MCF 10A (cell line): ENCODE data around the gene ISCU. TPM values are rescaled to one million over a fixed set of nuclear protein-coding genes. Genes with fewer than 3 reads are reported as not detected.
"Not testable (repeated sequence)": the region's sequence is repeated elsewhere in the genome, so short reads cannot be mapped to it uniquely, and the experiment has no call there.

Experiments used
- BruUV-seq: library from RNA; stranded (reverse); fragments of 400-500 nt; replicated peaks from 2 replicates; lab custom pipeline; 2021; lab: Mats Ljungman, UMichigan
- CTCF ChIA-PET: fragments of 300-600 bp; sonication (Branson Sonifier 250); formaldehyde crosslinking; extraction: SDS; loops from one replicate; lab custom pipeline; 2021; ENCODE audit warnings: antibody characterized with exemption, inconsistent platforms; lab: Yijun Ruan, JAX
- POLR2A ChIA-PET: fragments of 300-600, 350-650 bp; sonication (Branson Sonifier 250); formaldehyde crosslinking; extraction: SDS; loops from one replicate; lab custom pipeline; 2020; ENCODE audit warnings: antibody characterized with exemption, inconsistent platforms; lab: Yijun Ruan, JAX
- DNase-seq: peaks from one replicate; pipeline ENCODE4 v3.0.0-alpha.2; 2018; ENCODE audit not compliant: unreplicated experiment
- H3K27ac Mint-ChIP-seq: one replicate; pipeline ENCODE4 v1.8.0; 2022; ENCODE audit warnings: mild to moderate bottlenecking, low read depth, mixed read lengths; ENCODE audit not compliant: unreplicated experiment
- H3K27me3 Mint-ChIP-seq: one replicate; pipeline ENCODE4 v1.8.0; 2022; ENCODE audit warnings: mixed read lengths; ENCODE audit not compliant: insufficient read depth, unreplicated experiment
- H3K36me3 Mint-ChIP-seq: one replicate; pipeline ENCODE4 v1.8.0; 2022; ENCODE audit warnings: mild to moderate bottlenecking, moderate library complexity, mixed read lengths; ENCODE audit not compliant: insufficient read depth, unreplicated experiment
- H3K4me1 Mint-ChIP-seq: one replicate; pipeline ENCODE4 v1.8.0; 2022; ENCODE audit warnings: mixed read lengths; ENCODE audit not compliant: insufficient read depth, unreplicated experiment
- H3K4me3 Mint-ChIP-seq: one replicate; pipeline ENCODE4 v1.8.0; 2022; ENCODE audit warnings: mild to moderate bottlenecking, moderate library complexity, mixed read lengths; ENCODE audit not compliant: unreplicated experiment
- H3K9me3 Mint-ChIP-seq: one replicate; pipeline ENCODE4 v1.8.0; 2022; ENCODE audit warnings: mixed read lengths; ENCODE audit not compliant: unreplicated experiment
- intact Hi-C: fragments of 100-400 bp; cut with micrococcal nuclease; formaldehyde crosslinking; loops from 2 replicates; pipeline ENCODE4 v1.14.1; 2022
- total RNA-seq: library from RNA; stranded (reverse); gene quantifications from 2 replicates; pipeline ENCODE4 v1.2.3, GENCODE V29; 2022
- TF ChIP-seq, protein P1 (sequence below): fragments of 200-600 bp; IDR thresholded peaks from one replicate; pipeline ENCODE4 v1.8.0; 2022; ENCODE audit warnings: antibody characterized with exemption, mild to moderate bottlenecking; ENCODE audit not compliant: unreplicated experiment

The ISCU gene
- total RNA-seq, 1 experiment from 2014 or later = 115 TPM

DNA sequence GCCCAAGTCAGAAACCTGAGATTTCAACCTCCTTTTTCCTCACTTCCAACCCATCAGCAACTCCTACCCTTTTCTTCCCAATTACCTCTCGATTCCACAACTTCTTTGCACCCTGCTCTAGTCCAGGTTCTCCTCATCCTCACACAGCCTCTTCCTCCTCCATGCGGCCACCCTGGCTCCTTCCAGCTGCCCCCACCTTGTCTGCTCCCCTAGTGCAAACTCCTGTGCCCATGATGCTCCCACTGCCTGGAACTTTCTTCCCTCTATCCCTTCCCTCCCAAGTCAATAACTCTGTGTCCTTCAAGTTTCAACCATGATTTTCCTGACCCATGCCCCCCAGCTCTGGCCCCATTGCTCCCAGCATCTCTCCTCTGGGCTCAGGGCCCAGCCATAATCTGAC, 54.0 kb downstream of the ISCU start:
- Mint-ChIP-seq H3K27me3 (no peaks in the 10 kb centered on the region), H3K9me3 (no peaks in the 10 kb centered on the region), H3K27ac (no peak overlapping the region), H3K4me3 (no peak overlapping the region), H3K36me3 (no peaks in the 10 kb centered on the region), H3K4me1 (peaks cover 6% of the 10 kb centered on the region)
- ChIA-PET CTCF (interaction anchor here (0.8 to 7.6 kb wide), 9 partner anchors 13 to 698 kb away, joined by 3 to 274 read pairs (median 4); partner anchors contain the start of genes ALKBH2, ISCU, SART3 and SELPLG), POLR2A (interaction anchor here (8.4 kb wide), 1 partner anchor 53 kb away, joined by 105 read pairs; the partner anchor contains the start of genes ISCU and SART3)
- intact Hi-C loops = loop anchor here (5.0 kb wide), 1 partner anchor 99 kb away; the partner anchor contains the start of gene FICD
- TF ChIP-seq, protein P1, sequence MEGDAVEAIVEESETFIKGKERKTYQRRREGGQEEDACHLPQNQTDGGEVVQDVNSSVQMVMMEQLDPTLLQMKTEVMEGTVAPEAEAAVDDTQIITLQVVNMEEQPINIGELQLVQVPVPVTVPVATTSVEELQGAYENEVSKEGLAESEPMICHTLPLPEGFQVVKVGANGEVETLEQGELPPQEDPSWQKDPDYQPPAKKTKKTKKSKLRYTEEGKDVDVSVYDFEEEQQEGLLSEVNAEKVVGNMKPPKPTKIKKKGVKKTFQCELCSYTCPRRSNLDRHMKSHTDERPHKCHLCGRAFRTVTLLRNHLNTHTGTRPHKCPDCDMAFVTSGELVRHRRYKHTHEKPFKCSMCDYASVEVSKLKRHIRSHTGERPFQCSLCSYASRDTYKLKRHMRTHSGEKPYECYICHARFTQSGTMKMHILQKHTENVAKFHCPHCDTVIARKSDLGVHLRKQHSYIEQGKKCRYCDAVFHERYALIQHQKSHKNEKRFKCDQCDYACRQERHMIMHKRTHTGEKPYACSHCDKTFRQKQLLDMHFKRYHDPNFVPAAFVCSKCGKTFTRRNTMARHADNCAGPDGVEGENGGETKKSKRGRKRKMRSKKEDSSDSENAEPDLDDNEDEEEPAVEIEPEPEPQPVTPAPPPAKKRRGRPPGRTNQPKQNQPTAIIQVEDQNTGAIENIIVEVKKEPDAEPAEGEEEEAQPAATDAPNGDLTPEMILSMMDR = no peak
- DNase-seq = no peak
- no TSS peak for BruUV-seq

DNA sequence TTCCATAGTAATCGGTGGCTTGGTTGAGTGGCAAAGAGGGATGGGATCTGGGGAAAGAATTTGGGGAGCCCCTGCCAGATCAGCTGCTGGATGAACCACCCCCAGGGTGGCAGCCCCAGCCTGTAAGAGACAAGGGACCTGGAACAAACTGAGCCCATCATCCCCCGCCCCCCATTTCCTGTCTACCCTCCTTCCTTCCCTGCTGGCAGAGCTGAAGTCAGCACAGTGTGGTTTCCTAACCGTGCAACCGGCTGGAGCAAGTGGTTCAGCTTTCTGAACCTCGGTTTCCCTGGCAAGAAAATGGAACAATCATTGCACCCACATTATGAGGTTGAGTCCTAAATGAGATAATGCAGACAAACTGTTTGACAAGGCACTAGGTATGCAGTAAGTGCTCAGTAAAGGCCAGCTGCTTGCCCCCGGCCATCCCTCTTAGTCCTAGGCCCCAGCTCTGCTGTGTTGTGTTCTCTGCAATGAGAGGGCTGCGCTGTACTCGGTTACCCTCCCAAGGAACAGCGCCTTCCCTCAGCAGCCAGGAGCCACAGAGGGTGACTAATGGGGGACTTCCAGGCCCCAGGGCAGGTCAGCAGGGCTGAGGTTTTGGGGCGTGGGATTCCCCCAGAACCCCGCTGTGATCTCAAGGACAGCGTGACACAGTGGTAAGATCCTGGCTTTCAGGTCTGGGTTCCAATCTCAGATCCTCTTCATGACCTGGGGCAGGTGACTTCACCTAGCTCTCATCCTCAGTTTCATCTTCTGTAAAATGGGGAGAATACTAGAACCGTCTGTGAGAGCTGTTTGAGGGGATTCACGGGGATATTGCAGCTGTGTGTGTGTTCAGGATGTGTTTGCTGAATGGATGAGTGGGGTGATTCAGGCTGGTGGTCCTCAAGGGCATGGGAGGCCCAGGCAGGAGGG, 54.8 kb downstream of the ISCU start:
- H3K27ac Mint-ChIP-seq = no peak overlapping the region
- intact Hi-C loops = loop anchor here (5.0 kb wide), 1 partner anchor 100 kb away; the partner anchor contains the start of gene FICD

DNA sequence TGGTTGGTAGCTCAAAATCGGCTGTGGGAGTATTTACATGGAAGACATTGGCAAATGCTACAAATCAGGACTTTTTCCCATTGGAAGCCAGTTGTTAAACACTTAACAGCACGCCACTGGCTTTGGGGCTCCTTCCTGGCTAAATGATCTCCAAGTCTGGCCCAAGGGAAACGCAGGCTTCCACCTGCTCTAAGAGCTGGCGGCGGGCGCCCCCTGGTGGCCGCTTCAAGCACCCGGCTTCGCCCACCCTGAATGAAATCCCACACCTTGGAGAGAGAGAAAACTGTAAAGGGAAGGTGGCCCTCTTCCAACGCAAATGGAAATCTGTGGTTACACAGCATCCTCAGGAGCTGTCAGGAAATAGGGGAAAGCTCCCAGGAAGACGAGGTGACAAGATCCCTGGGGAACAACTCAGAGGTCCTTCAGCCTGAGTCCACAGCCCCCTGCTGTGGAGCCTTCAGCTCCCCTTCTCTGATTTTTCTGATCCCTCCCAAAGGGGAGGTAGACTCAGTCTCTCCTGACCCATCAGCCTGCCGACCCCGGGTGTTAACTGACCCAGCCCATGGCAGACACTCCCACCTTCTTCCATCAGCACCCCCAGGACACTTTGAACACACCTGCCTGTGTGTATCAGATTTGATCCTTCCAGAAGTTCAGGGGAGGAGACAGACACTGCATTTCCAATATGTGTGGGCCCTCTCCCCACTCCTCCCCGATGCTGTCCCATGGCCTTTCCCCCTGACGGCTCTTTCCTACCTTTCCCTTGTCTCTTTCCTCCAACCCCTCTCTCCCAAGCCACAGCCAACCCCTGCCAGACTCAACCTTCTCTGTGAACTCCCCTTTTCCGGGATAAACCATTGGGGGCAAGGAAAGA, 55.9 kb downstream of the ISCU start:
- Mint-ChIP-seq H3K27me3 (no peaks in the 10 kb centered on the region), H3K27ac (no peak overlapping the region), H3K4me1 (no peaks in the 10 kb centered on the region), H3K4me3 (no peak overlapping the region), H3K9me3 (no peaks in the 10 kb centered on the region), H3K36me3 (peaks cover 5% of the 10 kb centered on the region)
- ChIA-PET POLR2A (interaction anchor here (0.6 to 8.4 kb wide), 3 partner anchors 50 to 132 kb away, joined by 4 to 105 read pairs (median 5); partner anchors contain the start of genes ISCU and SART3), CTCF (interaction anchor here (0.6 to 7.6 kb wide), 56 partner anchors 8 to 626 kb away, joined by 3 to 274 read pairs (median 4); partner anchors contain the start of genes ALKBH2, ISCU, SART3 and SELPLG)
- no TSS peak for BruUV-seq
- intact Hi-C loops = loop anchor here (1.0 to 5.0 kb wide), 3 partner anchors 48 to 101 kb away; partner anchors contain the start of gene FICD
- peak; percentile 85 for DNase-seq
- TF ChIP-seq, protein P1 = peak; percentile 94

More for the DNA sequence above, 54.8 kb downstream of the ISCU start:
- no TSS peak for BruUV-seq
- Mint-ChIP-seq H3K4me1 (no peaks in the 10 kb centered on the region), H3K4me3 (no peak overlapping the region), H3K9me3 (no peaks in the 10 kb centered on the region), H3K27me3 (no peaks in the 10 kb centered on the region), H3K36me3 (peaks cover 4% of the 10 kb centered on the region)
- TF ChIP-seq, protein P1 = no peak
- ChIA-PET CTCF (interaction anchor here (0.6 to 7.6 kb wide), 48 partner anchors 10 to 1180 kb away, joined by 3 to 274 read pairs (median 4); partner anchors contain the start of genes ALKBH2, ISCU, SART3 and SELPLG), POLR2A (interaction anchor here (1.8 to 8.4 kb wide), 2 partner anchors 49 to 54 kb away, joined by 5 to 105 read pairs; partner anchors contain the start of genes ISCU and SART3)
- peak; percentile 38 for DNase-seq

DNA sequence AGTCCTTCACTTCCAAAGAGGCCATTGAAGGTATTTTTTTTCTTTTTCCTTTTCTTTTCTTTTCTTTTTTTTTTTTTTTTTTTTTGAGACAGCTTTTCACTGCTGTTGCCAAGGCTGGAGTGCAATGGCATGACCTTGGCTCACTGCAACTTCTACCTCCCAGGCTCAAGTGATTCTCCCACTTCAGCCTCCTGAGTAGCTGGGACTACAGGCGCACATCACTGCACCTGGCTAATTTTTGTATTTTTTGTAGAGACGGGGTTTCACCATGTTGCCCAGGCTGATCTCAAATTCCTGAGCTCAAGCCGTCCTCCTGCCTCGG, 56.5 kb downstream of the ISCU start:
- not testable (repeated sequence) for H3K9me3 Mint-ChIP-seq, DNase-seq, H3K4me1 Mint-ChIP-seq, H3K36me3 Mint-ChIP-seq, H3K4me3 Mint-ChIP-seq, H3K27ac Mint-ChIP-seq, H3K27me3 Mint-ChIP-seq, BruUV-seq
- intact Hi-C loops = loop anchor here (1.0 to 5.0 kb wide), 3 partner anchors 49 to 102 kb away; partner anchors contain the start of gene FICD
- ChIA-PET CTCF (interaction anchor here (0.6 to 7.6 kb wide), 24 partner anchors 8 to 626 kb away, joined by 3 to 274 read pairs (median 6); partner anchors contain the start of genes ISCU, SART3 and SELPLG), POLR2A (interaction anchor here (1.8 to 8.4 kb wide), 2 partner anchors 50 to 55 kb away, joined by 5 to 105 read pairs; partner anchors contain the start of genes ISCU and SART3)
